GM18873 (cell line): ENCODE data around the gene NBAS.
"Not testable (repeated sequence)": the region's sequence is repeated elsewhere in the genome, so short reads cannot be mapped to it uniquely, and the experiment has no call there.

Source experiments
- ATAC-seq: cut with Tn5 transposase; IDR thresholded peaks from one replicate; pipeline ENCODE4 v1.9.1; 2021; ENCODE audit warnings: mild to moderate bottlenecking, moderate library complexity, moderate number of reproducible peaks; ENCODE audit not compliant: unreplicated experiment, low FRiP score

The NBAS gene

DNA sequence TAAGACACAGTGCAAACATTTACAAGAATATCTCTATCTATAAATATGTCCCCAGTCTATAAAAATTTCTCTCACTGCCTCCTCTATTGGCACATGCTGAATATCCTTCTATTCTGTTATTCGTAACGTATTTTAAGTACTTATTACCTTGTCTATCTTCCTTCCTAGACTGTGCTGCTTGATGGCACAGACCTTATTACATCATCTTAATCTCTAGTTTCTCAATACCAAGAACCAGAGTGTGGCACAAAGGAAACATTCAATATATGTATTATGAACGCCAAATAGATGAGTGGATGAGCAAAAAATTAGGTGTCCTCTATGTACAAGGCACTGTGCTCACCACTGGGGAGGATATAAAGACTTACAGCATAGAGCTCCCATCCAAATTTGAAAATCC is 282.8 kb downstream of the NBAS start:
- no peak for ATAC-seq

DNA sequence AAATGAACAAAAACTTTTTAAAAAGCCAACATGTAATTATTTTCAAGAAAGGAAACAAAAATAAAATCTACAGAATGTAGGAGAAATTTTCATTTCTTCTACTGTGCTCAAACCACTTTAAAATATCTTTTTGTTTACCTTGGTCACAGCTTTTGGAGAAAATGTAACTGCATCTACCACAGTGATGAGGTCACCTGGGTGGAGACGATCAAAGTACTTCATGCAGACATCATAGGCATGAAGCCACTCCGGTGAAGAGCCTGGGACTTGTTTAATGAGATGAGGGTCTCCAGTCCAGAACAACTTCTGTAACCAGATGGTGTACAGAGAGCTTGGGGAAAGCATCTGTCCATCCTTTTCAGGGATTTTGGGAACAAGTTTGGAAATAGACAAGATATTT is 285.8 kb downstream of the NBAS start:
- ATAC-seq: no peak

DNA sequence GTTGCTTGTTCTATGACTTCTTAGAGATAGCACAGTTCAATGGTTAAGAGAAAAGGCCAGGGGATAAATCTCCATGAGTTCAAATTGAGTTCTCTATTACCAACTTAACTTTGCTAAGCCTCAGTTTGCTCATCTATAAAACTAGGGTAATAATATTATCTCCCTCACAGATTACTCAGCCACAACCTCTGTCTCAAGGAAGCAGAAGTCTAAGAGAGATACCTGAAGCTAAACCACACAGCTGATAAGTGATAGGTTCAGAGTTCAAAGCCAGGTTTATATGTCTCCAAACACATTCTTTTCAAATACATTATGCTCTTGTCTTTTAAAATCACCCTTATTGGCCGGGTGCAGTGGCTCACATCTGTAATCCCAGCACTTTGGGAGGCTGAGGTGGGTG is 287.7 kb downstream of the NBAS start:
- no peak for ATAC-seq

DNA sequence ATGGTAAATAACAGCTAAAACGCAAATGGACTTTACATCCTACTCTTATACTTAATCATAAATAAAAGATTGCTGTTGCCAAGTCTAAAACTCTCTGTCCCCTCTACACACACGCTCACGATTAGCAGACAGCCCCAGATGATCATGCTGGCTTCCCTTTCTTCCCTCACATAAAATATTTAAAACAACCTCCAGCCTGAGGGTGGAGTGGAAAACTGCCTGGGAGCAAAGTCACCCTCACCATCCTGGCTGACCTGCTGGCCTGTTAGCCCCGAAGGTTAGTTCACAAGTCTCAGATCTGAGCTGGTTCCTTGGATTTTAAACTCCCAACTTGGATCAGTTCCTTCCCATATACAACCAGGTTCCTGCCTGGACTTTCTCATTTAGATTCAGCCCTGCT is 288.2 kb downstream of the NBAS start:
- ATAC-seq: no peak

DNA sequence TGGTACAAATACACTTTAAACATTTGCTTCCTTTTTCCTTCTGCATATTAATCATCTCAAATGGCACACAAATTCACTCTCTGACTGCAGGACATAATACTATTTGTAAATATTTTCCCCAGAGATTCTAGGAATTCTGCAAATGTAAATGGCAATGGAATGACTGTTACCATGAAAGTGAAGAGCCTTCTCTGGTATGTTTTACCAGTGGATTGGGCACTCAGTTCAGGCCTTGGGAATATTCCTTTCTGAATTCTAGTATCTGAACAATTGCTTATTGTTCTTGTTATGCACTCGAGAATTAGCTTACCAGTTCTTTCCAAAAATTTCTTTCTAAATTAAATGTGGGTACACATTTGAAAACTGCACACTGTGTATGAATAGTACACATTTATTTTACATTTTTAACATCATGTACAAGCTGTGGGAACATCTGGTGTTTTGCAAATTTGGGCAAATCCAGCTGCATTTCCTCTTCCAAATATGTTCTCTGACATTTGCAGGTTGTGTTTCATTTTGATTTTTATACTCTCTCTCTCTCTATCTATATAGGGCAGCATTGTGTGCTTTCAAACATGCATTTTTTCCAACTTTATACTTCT is 289.1 kb downstream of the NBAS start:
- ATAC-seq: no peak

DNA sequence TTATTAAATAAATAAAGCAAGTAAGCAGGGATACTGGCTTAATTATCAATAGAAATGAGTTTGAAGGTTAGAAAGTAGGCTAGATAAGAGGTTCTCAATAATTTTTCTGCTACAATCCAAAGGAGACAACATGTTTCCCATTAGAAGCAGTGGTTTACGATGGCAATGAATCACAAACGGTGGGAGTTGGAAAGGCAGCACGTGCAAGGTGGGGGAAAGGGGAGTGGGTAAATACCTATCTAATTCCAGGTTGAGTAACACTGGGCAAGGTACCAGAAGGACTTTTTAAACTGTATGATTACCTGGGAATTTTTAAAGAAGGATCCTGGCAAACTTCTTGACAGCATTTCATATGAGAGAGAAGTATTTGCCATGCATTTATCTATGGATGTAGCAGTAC is 289.9 kb downstream of the NBAS start:
- ATAC-seq: no peak

DNA sequence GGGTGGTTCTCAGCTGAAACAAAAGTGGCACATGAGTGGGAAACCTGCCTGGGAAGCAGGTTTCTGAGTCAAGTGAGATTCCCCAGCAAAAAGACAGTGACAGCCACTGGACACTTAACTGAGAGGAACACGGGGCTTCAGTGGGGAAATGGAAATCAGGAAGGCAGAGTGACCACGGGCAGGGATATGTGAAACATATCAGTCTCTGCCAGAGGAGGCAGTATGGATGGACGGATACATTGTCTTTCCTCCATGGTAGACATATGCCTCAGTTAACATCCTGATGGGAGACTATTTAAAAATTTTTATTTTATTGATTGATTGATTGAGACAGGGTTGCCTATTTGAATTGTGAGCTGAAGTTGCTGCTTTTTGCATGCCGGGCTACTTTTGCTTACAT is 292.1 kb downstream of the NBAS start:
- no peak for ATAC-seq

DNA sequence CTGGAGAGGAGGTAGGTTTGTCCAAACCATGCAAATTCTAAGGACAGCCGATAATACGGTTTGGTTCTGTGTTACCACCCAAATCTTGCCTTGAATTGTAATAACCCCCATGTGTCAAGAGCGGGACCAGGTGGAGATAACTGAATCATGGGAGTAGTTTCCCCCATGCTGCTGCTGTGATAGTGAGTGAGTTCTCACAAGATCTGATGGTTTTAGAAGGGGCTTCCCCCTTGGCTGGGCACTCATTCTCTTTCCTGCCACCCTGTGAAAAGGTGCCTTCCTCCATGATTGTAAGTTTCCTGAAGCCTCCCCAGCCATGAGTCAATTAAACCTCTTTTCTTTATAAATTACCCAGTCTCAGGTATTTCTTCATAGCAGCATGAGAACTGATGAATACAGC is 295.2 kb downstream of the NBAS start:
- ATAC-seq: no peak

DNA sequence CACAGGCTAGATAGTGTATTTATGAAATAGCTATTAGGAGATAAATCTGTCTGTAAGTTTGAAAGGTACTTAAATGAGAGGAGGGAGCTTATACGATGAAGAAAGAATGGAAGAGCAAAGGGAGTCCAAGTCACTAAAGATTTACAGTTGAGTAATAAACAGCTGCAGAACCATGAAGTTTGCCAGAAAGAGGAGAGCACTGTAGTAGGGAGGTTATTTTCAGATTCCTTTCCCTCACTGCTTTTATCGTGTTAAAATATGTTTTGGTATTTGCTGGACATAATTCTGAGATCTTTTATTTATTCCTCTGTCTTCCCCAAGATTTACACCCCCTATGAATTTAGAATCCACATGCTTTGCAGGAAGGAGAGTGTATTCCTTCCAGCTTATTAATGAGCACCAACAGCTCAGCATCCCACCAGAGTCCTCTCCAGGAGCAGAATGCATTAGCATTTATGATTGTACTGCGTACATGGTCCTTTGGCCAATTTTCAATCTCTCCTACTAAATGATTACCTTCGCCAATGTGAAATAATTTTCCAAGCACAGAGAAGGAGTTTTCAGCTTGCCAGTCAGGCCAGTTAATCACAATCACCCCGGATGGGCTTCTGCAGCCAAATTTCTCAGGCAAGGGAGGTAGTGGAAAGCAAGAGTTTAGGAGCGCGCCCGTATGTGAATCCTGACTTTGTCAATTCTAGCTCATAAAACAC is 297.0 kb downstream of the NBAS start:
- no peak for ATAC-seq

DNA sequence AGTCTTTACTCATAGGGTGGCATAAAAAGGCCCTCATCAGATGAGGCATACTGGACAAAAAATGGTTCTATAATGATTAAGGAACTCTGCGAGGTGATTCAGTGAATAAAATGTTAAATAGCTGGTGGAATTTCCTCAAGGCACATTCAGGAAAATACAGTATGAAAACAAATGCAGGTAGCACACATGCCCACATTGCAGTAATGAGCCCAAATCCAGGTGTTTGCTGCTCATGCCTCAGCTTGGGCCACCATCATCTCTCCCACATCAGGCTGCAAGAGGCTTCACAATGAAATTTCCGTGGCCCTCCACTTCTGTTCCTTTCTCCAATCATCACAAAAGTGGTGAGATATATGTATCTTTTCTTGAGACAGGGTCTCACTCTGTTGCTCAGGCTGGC is 298.3 kb downstream of the NBAS start:
- ATAC-seq: no peak

DNA sequence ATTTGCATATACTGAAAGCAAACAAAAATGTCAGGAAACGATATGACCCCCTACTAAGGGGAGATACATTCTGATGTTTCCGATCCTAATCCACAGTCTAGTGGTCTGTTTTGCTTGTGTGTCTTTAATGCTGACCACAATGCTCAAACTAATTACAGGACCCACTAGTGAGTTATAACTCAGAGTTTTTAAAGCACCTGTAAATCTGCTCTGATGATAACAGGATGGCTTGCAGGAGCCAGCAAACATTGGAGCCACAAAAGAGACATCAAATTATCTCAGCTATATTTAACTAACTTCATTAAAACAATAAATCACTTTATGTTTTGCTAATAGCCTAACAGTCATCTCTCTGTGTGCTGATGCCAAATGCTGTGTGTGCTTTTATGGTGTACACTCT is 300.3 kb downstream of the NBAS start:
- no peak for ATAC-seq

DNA sequence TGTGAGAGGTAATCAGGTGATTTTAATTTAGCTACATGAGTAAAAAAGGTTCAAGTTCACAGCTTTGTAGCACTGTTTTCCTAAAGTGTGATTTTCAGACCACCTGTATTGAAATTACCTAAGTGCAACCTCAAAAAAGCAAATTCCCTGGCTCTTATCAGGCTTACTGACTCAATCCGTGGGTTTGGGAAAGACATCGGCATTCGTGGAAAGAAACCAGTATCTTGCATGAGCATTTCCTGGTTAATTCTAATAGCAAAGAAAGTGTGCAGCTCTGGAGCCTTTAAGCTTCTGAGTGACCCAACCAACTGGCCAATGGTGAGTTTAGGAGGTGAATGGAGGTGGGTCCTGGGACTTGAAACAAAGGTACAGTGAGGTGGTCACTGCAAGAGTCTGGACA is 300.9 kb downstream of the NBAS start:
- no peak for ATAC-seq

DNA sequence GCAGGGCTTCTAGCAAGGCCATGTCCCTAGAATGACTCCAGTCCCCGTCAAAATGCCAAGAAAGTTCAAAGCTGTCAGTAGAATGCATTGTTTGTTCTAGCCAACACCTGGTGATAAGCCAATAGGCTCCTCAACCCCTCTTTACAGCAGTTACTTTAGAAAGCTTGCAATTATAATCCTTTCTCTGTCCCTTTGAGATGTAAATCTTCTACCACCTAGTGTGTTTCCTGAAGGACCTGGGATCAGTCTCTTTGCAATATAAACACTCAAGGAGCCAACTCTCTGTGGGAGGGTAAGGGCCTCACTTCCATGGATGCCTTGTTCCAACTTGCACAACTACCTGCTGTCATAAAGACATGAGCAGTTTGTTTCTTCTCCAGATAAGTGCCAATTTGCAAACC is 301.8 kb downstream of the NBAS start:
- ATAC-seq: no peak

DNA sequence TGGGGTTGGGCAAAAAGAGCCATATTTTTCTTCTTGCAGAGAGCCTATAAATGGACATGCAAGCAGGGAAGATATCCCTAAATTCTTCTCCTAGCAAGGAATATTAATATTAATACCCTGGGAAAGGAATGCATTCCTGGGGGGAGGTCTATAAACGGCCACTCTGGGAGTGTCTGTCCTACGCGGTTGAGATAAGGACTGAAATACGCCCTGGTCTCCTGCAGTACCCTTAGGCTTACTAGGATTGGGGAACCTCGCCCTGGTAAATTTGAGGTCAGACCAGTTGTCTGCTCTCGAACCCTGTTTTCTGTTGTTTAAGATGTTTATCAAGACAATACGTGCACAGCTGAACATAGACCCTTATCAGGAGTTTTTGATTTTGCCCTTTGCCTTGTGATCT is 302.7 kb downstream of the NBAS start:
- not testable (repeated sequence) for ATAC-seq

DNA sequence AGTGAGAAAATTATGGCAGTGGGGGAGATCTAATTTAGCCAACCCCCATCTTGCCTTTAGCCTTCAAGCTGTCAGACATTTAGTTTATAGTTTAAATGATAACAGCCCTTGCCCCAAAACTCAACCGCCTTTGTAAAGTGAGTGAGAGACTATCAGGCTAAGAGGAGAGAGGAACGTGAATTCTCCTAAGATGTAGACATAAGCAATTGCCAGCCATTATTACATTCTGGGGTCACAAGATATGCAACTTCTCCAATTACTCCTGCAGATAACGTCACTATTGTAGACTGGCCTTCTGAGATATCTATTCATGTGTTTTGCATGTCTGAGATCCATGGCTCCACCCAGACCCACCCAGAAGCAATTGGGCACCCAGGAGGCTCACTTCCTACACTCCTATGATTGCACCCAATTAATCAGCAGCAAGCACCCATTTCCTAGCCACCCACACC is 307.3 kb downstream of the NBAS start:
- no peak for ATAC-seq

DNA sequence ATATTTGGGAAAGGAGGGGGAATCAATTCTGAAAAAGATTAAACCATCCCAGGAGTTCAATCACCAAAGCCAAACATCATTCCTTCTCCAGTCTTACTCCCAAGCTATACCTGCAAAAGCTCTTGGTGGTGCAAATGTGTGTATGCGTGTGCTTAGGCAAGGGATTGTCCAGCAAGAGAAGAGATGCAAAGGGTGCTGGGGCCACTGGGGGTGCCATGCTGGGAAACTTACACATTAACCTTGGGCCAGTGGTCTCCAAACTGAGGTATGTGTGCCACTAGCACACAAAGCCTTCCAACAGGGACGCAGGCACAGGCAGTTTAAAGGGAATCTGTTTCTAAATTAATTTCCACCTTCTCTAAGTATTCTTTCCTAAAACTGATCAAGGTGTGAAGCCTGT is 307.9 kb downstream of the NBAS start:
- ATAC-seq: no peak

DNA sequence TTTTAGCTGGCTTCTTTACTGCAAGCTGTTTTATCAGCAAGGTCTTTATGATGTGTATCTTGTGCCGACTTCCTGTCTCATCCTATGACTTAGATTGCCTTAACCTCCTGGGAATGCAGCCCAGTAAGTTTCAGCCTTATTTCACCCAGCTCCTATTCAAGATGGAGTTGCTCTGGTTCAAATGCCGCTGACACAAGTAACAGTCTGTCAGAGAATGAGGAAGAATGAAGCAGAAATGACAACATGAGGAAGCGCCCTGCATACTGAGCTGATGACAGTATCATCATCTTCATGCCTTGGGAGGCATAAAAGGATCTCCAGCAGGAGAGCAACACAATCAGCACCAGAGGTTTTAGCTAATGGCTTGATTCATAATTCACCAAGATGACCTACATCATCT is 309.4 kb downstream of the NBAS start:
- ATAC-seq: no peak

DNA sequence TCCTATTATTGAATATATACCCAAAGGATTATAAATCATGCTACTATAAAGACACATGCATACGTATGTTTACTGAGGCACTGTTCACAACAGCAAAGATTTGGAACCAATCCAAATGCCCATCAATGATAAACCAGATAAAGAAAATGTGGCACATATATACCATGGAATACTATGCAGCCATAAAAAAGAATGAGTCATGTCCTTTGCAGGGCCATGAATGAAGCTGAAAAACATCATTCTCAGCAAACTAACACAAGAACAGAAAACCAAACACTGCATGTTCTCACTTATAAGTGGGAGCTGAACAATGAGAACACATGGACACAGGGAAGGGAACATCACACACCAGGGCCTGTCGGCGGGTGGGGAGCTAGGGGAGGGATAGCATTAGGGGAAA is 310.2 kb downstream of the NBAS start:
- ATAC-seq: not testable (repeated sequence)

DNA sequence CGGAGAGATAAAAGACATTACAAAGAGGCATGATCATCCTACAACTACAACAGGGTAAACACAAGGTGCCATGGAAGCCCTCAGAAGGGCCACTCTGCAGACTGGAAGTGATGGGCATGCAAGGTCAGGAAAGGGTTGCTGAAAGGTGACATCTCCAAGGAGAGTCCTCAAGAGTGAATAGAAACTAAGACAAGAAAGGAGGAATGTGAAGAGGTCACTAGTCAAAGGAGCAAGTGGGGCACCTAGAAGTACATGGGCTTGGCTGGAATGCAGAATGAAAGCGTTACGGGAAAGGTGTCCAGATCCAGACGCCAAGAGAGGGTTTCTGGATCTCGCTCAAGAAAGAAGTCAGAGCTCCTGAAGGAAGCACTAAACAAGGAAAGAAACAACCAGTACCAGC is 314.3 kb downstream of the NBAS start:
- ATAC-seq: no peak

DNA sequence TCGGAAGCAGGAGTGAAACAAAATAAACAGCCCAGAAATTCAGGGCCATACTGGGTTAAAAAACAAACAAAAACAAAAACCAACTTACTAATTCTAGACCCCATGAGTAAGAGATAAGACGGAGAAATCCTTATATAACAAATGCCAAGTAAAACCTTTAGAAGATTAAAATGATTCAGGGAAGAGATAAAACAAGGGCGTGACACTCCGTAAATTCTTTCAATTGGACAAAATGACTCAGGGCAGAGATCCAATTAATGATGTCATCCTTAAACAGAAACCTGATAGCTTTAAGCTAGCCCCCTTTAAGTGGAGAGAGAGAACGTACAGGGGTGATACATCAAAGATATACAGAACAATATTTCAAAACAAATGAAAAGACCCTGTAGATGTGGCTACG is 317.4 kb downstream of the NBAS start:
- ATAC-seq: no peak

DNA sequence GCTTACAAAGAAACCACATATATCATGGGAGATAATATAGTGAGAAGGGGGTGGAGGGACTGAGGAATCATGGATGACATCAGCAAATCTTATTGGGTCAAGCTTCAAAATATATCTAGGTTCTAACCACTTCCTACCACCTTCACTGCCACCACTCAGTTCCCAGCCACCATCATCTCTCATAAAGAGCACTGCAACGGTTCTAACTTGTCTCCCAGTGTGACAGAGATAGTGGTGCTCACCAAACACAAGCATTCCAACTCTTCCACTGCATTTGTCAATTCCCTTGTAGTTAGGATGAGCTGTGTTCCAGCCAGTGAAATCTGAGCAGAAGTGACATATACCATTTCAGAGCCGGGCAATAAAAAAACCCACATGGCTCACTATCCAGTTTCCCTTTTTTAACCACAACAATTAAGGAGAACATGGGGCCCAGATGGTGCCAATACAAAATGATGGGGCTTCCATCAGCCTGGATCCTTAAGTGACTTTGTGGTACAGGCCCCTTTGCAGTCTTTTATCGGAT is 318.1 kb downstream of the NBAS start:
- ATAC-seq: no peak

DNA sequence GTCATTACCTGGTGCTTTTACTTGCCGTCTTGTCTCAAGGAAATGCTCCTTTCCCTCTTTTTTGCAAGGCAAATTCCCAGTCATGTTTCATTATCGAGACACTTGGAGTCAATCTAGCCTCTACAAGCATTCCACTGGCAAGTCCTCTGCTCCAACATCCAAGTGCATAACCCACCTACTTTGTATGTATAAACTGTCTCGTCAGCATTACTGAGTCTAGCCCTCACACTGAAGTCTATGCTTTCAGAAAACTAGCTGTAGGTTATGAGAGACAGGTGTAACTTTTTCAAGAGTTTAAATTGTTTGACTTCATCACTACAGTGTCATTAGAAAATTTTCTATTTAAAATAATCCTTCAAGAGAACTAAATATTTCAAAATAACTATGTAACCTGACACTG is 319.2 kb downstream of the NBAS start:
- ATAC-seq: no peak
